K562 (cell line): ENCODE data around the gene GFOD1. TPM values are rescaled to one million over a fixed set of nuclear protein-coding genes. Genes with fewer than 3 reads are reported as not detected.

Experiments
- ATAC-seq: fragments of 200-7000 bp; cut with Tn5 transposase; 3 replicates; pipeline ENCODE4 v1.9.1; 2020; ENCODE audit warnings: moderate library complexity
- BruUV-seq: library from RNA; stranded (reverse); fragments of 400-500 nt; replicated peaks from 2 replicates; lab custom pipeline; 2021; lab: Mats Ljungman, UMichigan
- CTCF ChIA-PET: fragments of 300-600 bp; formaldehyde crosslinking; extraction: SDS; loops from one replicate; lab custom pipeline; 2021; ENCODE audit warnings: low intra/inter-chr PET ratio; lab: Yijun Ruan, JAX
- POLR2A ChIA-PET: fragments of 300-600, 350-650 bp; sonication (Branson Sonifier 250); formaldehyde crosslinking; extraction: SDS; loops from one replicate; lab custom pipeline; 2021; ENCODE audit warnings: antibody characterized with exemption, inconsistent platforms; lab: Yijun Ruan, JAX
- DNase-seq, 4 experiments: peaks; one replicate each; pipeline versions ENCODE4 v3.0.0 to v3.0.0-alpha.2; 2011 to 2018; ENCODE audit warnings: low spot score in 3 of 4, mixed read lengths in 3 of 4; ENCODE audit errors: extremely low read depth in 1 of 4
- FAIRE-seq: peaks from 2 replicates; lab custom pipeline; 2011; peaks lifted over from hg19 to GRCh38; lab: Jason Lieb, UNC
- H2AFZ ChIP-seq: 2 replicates; pipeline ENCODE4 v1.6.0; 2011; ENCODE audit warnings: low read depth, low read length, control low read depth, inconsistent platforms
- H3K27ac ChIP-seq: fragments of 200-600 bp; 3 replicates; pipeline ENCODE4 v1.8.0; 2011; ENCODE audit warnings: low read depth, mild to moderate bottlenecking, control low read depth, inconsistent platforms, low read length, moderate library complexity, mixed read lengths; ENCODE audit errors: extremely low read depth
- H3K27me3 ChIP-seq, 2 experiments: fragments of 300-600 bp in 1 of 2; 2 replicates in 1 of 2; 3 replicates in 1 of 2; pipeline versions ENCODE4 v1.6.0 to v1.8.0; 2011; ENCODE audit warnings: inconsistent platforms in 2 of 2, low read length in 2 of 2, mild to moderate bottlenecking in 1 of 2, mixed read lengths in 1 of 2, moderate library complexity in 1 of 2; ENCODE audit not compliant: control insufficient read depth in 2 of 2, insufficient read depth in 2 of 2
- H3K36me3 ChIP-seq: fragments of 300-600 bp; 3 replicates; pipeline ENCODE4 v1.8.0; 2011; ENCODE audit warnings: mild to moderate bottlenecking, low read length, inconsistent platforms; ENCODE audit not compliant: control insufficient read depth, insufficient read depth
- H3K4me1 ChIP-seq, 2 experiments: fragments of 200-600 bp in 1 of 2; replicated peaks in 1 of 2; 2 replicates in 1 of 2; 3 replicates in 1 of 2; pipeline versions ENCODE4 v1.5.1 to v1.8.0; 2011; ENCODE audit warnings: inconsistent platforms in 2 of 2, low read length in 2 of 2, mild to moderate bottlenecking in 1 of 2, mixed read lengths in 1 of 2, moderate library complexity in 1 of 2; ENCODE audit not compliant: control insufficient read depth in 2 of 2, insufficient read depth in 2 of 2
- H3K4me2 ChIP-seq: 2 replicates; pipeline ENCODE4 v1.6.1; 2011; ENCODE audit warnings: low read length, control low read depth, inconsistent platforms, mixed read lengths; ENCODE audit not compliant: insufficient read depth
- H3K4me3 ChIP-seq: fragments of 200-600 bp; sonication (generic), shearing (Covaris generic); 2 replicates; pipeline ENCODE4 v1.5.1; 2016; ENCODE audit warnings: control low read depth, inconsistent platforms
- H3K79me2 ChIP-seq: fragments of 200-600 bp; 3 replicates; pipeline ENCODE4 v1.8.0; 2011; ENCODE audit warnings: low read length, inconsistent platforms; ENCODE audit not compliant: control insufficient read depth, insufficient read depth
- H3K9ac ChIP-seq, 2 experiments: 2 replicates each; pipeline versions ENCODE4 v1.6.0 to v1.6.1; 2011; ENCODE audit warnings: low read depth in 2 of 2, low read length in 2 of 2, control low read depth in 1 of 2, inconsistent platforms in 1 of 2, mild to moderate bottlenecking in 1 of 2, mixed read lengths in 1 of 2; ENCODE audit not compliant: insufficient read depth in 1 of 2
- H3K9me1 ChIP-seq: one replicate; pipeline ENCODE4 v1.6.0; 2011; ENCODE audit warnings: inconsistent platforms, mild to moderate bottlenecking, low read length, moderate library complexity; ENCODE audit not compliant: control insufficient read depth, insufficient read depth
- H3K9me3 ChIP-seq: replicated peaks from 2 replicates; pipeline ENCODE4 v1.5.1; 2011; ENCODE audit warnings: low read depth, low read length, inconsistent platforms; ENCODE audit not compliant: control insufficient read depth, insufficient read depth
- H4K20me1 ChIP-seq: replicated peaks from 2 replicates; pipeline ENCODE4 v1.6.1; 2011; ENCODE audit warnings: low read length, inconsistent platforms, mixed read lengths; ENCODE audit not compliant: control insufficient read depth, insufficient read depth
- CBX1 ChIP-seq: sonication (generic); IDR thresholded peaks from 2 replicates; pipeline ENCODE4 v1.6.1; 2016; ENCODE audit warnings: antibody characterized with exemption, low read depth, mild to moderate bottlenecking
- CBX3 ChIP-seq, 2 experiments: IDR thresholded peaks; 1 replicate in 1 of 2; 2 replicates in 1 of 2; pipeline ENCODE4 v1.6.1; 2012; ENCODE audit warnings: inconsistent platforms in 2 of 2, low read length in 2 of 2, borderline replicate concordance in 1 of 2, control low read depth in 1 of 2
- CHD4 ChIP-seq: fragments of 200-600 bp; sonication (generic); IDR thresholded peaks from 3 replicates; pipeline ENCODE4 v1.6.1; 2012; ENCODE audit warnings: low read depth, mild to moderate bottlenecking, mixed read lengths, low read length, inconsistent platforms; ENCODE audit not compliant: insufficient read depth, insufficient replicate concordance, poor library complexity, severe bottlenecking
- COPS2 ChIP-seq: fragments of 450-650 bp; conservative IDR thresholded peaks from 2 replicates; pipeline ENCODE4 v1.6.1; 2016; ENCODE audit warnings: mild to moderate bottlenecking, moderate library complexity
- FOXA3 ChIP-seq, 2 experiments: fragments of 450-650 bp in 1 of 2; sonication (generic) in 1 of 2; formaldehyde crosslinking; IDR thresholded peaks in 1 of 2; conservative IDR thresholded peaks in 1 of 2; 2 replicates each; pipeline versions ENCODE4 v1.4.0 to v1.8.0; 2020 to 2022; ENCODE audit warnings: mild to moderate bottlenecking in 2 of 2, missing genetic modification reagents in 1 of 2
- MAZ ChIP-seq, 2 experiments: fragments of 450-650 bp in 1 of 2; sonication (generic) in 1 of 2; formaldehyde crosslinking; IDR thresholded peaks in 1 of 2; conservative IDR thresholded peaks in 1 of 2; 2 replicates each; pipeline versions ENCODE4 v1.4.0 to v1.5.0; 2020; ENCODE audit warnings: mild to moderate bottlenecking in 1 of 2, missing genetic modification reagents in 1 of 2
- MXD1 ChIP-seq: fragments of 250-450 bp; sonication (Bioruptor Pico); IDR thresholded peaks from 2 replicates; pipeline ENCODE4 v1.8.0; 2021; ENCODE audit warnings: borderline replicate concordance, mild to moderate bottlenecking, moderate library complexity; ENCODE audit not compliant: poor library complexity, severe bottlenecking
- PHF20 ChIP-seq: fragments of 450-650 bp; IDR thresholded peaks from 2 replicates; pipeline ENCODE4 v1.6.1; 2018; ENCODE audit not compliant: partially characterized antibody
- SIN3B ChIP-seq: fragments of 450-650 bp; IDR thresholded peaks from 2 replicates; pipeline ENCODE4 v1.6.1; 2017; ENCODE audit warnings: low read depth, mild to moderate bottlenecking, moderate library complexity
- ZNF165 ChIP-seq: fragments of 250-450 bp; sonication (Bioruptor Pico); IDR thresholded peaks from 2 replicates; pipeline ENCODE4 v1.4.0; 2020; ENCODE audit warnings: borderline replicate concordance
- ZNF407 ChIP-seq: fragments of 450-650 bp; IDR thresholded peaks from 2 replicates; pipeline ENCODE4 v1.6.1; 2016; ENCODE audit warnings: low read depth
- ZNF436 ChIP-seq: fragments of 250-450, 450-650 bp; sonication (Bioruptor Pico); formaldehyde crosslinking; IDR thresholded peaks from 2 replicates; pipeline ENCODE4 v1.7.0; 2020; ENCODE audit warnings: mild to moderate bottlenecking
- ZNF785 ChIP-seq: fragments of 250-450 bp; sonication (Bioruptor Pico); IDR thresholded peaks from 2 replicates; pipeline ENCODE4 v1.4.0; 2020; ENCODE audit warnings: mild to moderate bottlenecking
- WGBS: fragments of 100-300 bp; shearing (Covaris generic); methylation state at CpG from one replicate; pipeline ENCODE4 v1.1.6; 2016; ENCODE audit warnings: low coverage, mixed read lengths; ENCODE audit not compliant: insufficient coverage; ENCODE audit errors: missing lambda C conversion rate; 5-methylcytosine and 5-hydroxymethylcytosine counted together
- in situ Hi-C: fragments of 300-500 bp; cut with MboI; formaldehyde crosslinking; loops from 4 replicates; pipeline ENCODE4 v1.15.0; 2018; ENCODE audit warnings: inconsistent platforms, mixed read lengths
- intact Hi-C: fragments of 100-400 bp; cut with micrococcal nuclease; formaldehyde crosslinking; loops from 2 replicates; pipeline ENCODE4 v1.14.2; 2022
- polyA plus RNA-seq, 8 experiments: library from polyadenylated mRNA; depleted of rRNA in 4 of 8; stranded (reverse) in 5 of 8; unstranded in 3 of 8; fragments of >200 nt; fragmentation: Nextera tagmentation in 2 of 8; fragmentation: Illumina TruSeq in 1 of 8; extraction: Ambion mirVana in 2 of 8; extraction: Trizol in 1 of 8; gene quantifications; 2 replicates each; pipeline versions ENCODE4 v1.2.1 to v1.2.3, GENCODE V29; 2011 to 2014; ENCODE audit warnings: inconsistent platforms in 1 of 8, missing spikeins in 1 of 8
- total RNA-seq, 7 experiments: library from RNA; depleted of rRNA in 6 of 7; stranded (reverse); fragments of >200 nt in 6 of 7; fragmentation: Illumina TruSeq in 2 of 7; extraction: Trizol in 2 of 7; gene quantifications; 2 replicates each; pipeline versions ENCODE4 v1.2.1 to v1.2.3, GENCODE V29; 2011 to 2021; ENCODE audit warnings: low replicate concordance in 1 of 7

Gene GFOD1
- total and polyA plus RNA-seq, 9 of the 15 experiments (the other 6 are each of a cell fraction or from before 2014, with no cell fraction given): 3.8 to 12.0 (median 8.2) TPM

GRCh38 chr6:13451181-13451895 lies 36.1 kb downstream of the GFOD1 start:
- intact Hi-C loops: loop anchor here (5.0 kb wide), 1 partner anchor 54 kb away; no protein-coding TSS in a partner anchor

More at GRCh38 chr6:13451181-13451895, 36.1 kb downstream of the GFOD1 start:
- DNase-seq: no peak
- BruUV-seq: no TSS peak
- H3K4me3 ChIP-seq: no peak overlapping the region
- ChIA-PET CTCF (no interaction called here), POLR2A (interaction anchor here (0.6 to 1.9 kb wide), 2 partner anchors 23 to 36 kb away, joined by 3 to 5 read pairs; partner anchors contain the start of gene GFOD1)
- no peaks in the 10 kb centered on the region for H3K9me3 ChIP-seq
- H3K27me3 ChIP-seq: no peaks in the 10 kb centered on the region
- no peaks in the 10 kb centered on the region; the same call in 2 of the 3 replicates for H3K36me3 ChIP-seq
- H3K27ac ChIP-seq: no peak overlapping the region
- WGBS: 65% methylated on average over 15 of the region's 15 CpGs
- no peak overlapping the region for H3K9ac ChIP-seq
- H2AFZ ChIP-seq: no peak overlapping the region
- peaks cover 6 to 11% of the 10 kb centered on the region in 2 experiments; a peak in 4 of 5 replicates for H3K4me1 ChIP-seq
- in situ Hi-C loops: no loop called here
- TF ChIP-seq CHD4 (no peak), MXD1 (CRISPR knock-in tag) (no peak), ZNF785 (no peak), COPS2 (no peak), CBX1 (no peak), ZNF436 (CRISPR knock-in tag) (no peak), ZNF407 (no peak), CBX3 (IDR thresholded peaks at IDR 0.05; ENCODE audit: borderline replicate concordance in 1 of 2, low read length in 2 of 2) (no peak), ZNF165 (no peak), FOXA3 (CRISPR knock-in tag; conservative IDR thresholded peaks at IDR 0.05 in 1 of 2, IDR thresholded peaks at IDR 0.05 in 1 of 2) (no peak), SIN3B (no peak), MAZ (CRISPR knock-in tag; conservative IDR thresholded peaks at IDR 0.05 in 1 of 2, IDR thresholded peaks at IDR 0.05 in 1 of 2) (no peak), PHF20 (no peak)
- TF ChIP-seq, all 486 proteins: peak for 0
- Histone ChIP-seq H3K79me2 (no peaks in the 10 kb centered on the region), H4K20me1 (peaks cover 4% of the 10 kb centered on the region), H3K4me2 (no peak overlapping the region), H3K9me1 (peaks cover 3% of the 10 kb centered on the region)
- FAIRE-seq (no peak), ATAC-seq (no peak)
